Right ventricle myocardium superior (tissue), 1 donor: ENCODE data around the gene HS6ST3. TPM values are rescaled to one million over a fixed set of nuclear protein-coding genes. Genes with fewer than 3 reads are reported as not detected.

Source experiments
- ATAC-seq: fragments of 200-7000 bp; cut with Tn5 transposase; one replicate; pipeline ENCODE4 v1.9.1; 2020; ENCODE audit warnings: mild to moderate bottlenecking; ENCODE audit not compliant: poor library complexity
- DNase-seq: peaks from one replicate; pipeline ENCODE4 v3.0.0-alpha.2; 2020
- intact Hi-C: fragments of 100-400 bp; cut with DNase I; formaldehyde crosslinking; loops from one replicate; pipeline ENCODE4 v1.11.2; 2022
- total RNA-seq: library from RNA; stranded (reverse); fragmentation: NEBNext Ultra II Directional; extraction: Animal tissue kit (Norgen Biotek cat#: 25700); gene quantifications from one replicate; pipeline ENCODE4 v1.2.1, GENCODE V29; 2021
- donor health status: DM: no; HTN: yes; CAD: no; lungs with severe emphysema.

The HS6ST3 gene
- total RNA-seq, 1 donor from 2014 or later = 0.56 TPM

- ATAC-seq (no peak), DNase-seq (no peak)
- intact Hi-C loops = no loop called here
Measured at GRCh38 chr13:96821971-96822370, 732.1 kb downstream of the HS6ST3 start.

- no peak for ATAC-seq
- DNase-seq = no peak
- intact Hi-C loops = no loop called here
Measured at GRCh38 chr13:96822895-96823294, 733.0 kb downstream of the HS6ST3 start.

- ATAC-seq (no peak), DNase-seq (no peak)
- intact Hi-C loops = no loop called here
Measured at GRCh38 chr13:96824140-96824539, 734.2 kb downstream of the HS6ST3 start.

- DNase-seq = no peak
- intact Hi-C loops = no loop called here
Measured at GRCh38 chr13:96825653-96826052, 735.7 kb downstream of the HS6ST3 start.

GRCh38 chr13:96834626-96835025, 744.7 kb downstream of the HS6ST3 start:
- intact Hi-C loops = no loop called here
- ATAC-seq (no peak), DNase-seq (no peak)

More at GRCh38 chr13:96825653-96826052, 735.7 kb downstream of the HS6ST3 start:
- ATAC-seq = no peak

GRCh38 chr13:96835546-96835945, 745.6 kb downstream of the HS6ST3 start:
- ATAC-seq (no peak), DNase-seq (no peak)
- intact Hi-C loops = no loop called here

GRCh38 chr13:96836733-96837132, 746.8 kb downstream of the HS6ST3 start:
- ATAC-seq = no peak
- DNase-seq = no peak
- intact Hi-C loops = no loop called here

- intact Hi-C loops = no loop called here
- DNase-seq (no peak), ATAC-seq (no peak)
Measured at GRCh38 chr13:96837809-96838208, 747.9 kb downstream of the HS6ST3 start.

GRCh38 chr13:96844195-96844594, 754.3 kb downstream of the HS6ST3 start:
- DNase-seq (no peak), ATAC-seq (no peak)
- intact Hi-C loops = no loop called here

GRCh38 chr13:96844616-96845015, 754.7 kb downstream of the HS6ST3 start:
- ATAC-seq (no peak), DNase-seq (no peak)
- intact Hi-C loops = no loop called here

GRCh38 chr13:96848286-96848685, 758.4 kb downstream of the HS6ST3 start:
- DNase-seq = no peak
- intact Hi-C loops = no loop called here
- ATAC-seq = no peak

- intact Hi-C loops = no loop called here
- no peak for ATAC-seq
- no peak for DNase-seq
Measured at GRCh38 chr13:96849091-96849490, 759.2 kb downstream of the HS6ST3 start.

GRCh38 chr13:96850538-96851145, 760.7 kb downstream of the HS6ST3 start:
- DNase-seq (no peak), ATAC-seq (no peak)
- intact Hi-C loops = no loop called here

- intact Hi-C loops = no loop called here
- ATAC-seq (no peak), DNase-seq (no peak)
Measured at GRCh38 chr13:96851856-96852445, 762.0 kb downstream of the HS6ST3 start.

- ATAC-seq (no peak), DNase-seq (no peak)
- intact Hi-C loops = no loop called here
Measured at GRCh38 chr13:96858133-96858826, 768.4 kb downstream of the HS6ST3 start.

- ATAC-seq (no peak), DNase-seq (no peak)
- intact Hi-C loops = no loop called here
Measured at GRCh38 chr13:96860882-96861281, 771.0 kb downstream of the HS6ST3 start.

GRCh38 chr13:96862093-96862492, 772.2 kb downstream of the HS6ST3 start:
- intact Hi-C loops = no loop called here
- ATAC-seq = no peak
- no peak for DNase-seq

GRCh38 chr13:96862999-96863398, 773.1 kb downstream of the HS6ST3 start:
- ATAC-seq = no peak
- DNase-seq = no peak
- intact Hi-C loops = no loop called here

GRCh38 chr13:96871469-96871868, 781.6 kb downstream of the HS6ST3 start:
- intact Hi-C loops = no loop called here
- DNase-seq (no peak), ATAC-seq (no peak)

GRCh38 chr13:96880419-96880818, 790.5 kb downstream of the HS6ST3 start:
- ATAC-seq = no peak
- no peak for DNase-seq
- intact Hi-C loops = no loop called here
